Neural progenitor cell (in vitro differentiated cells): ENCODE measurements around the gene LBH. TPM values are rescaled to one million over a fixed set of nuclear protein-coding genes. Genes with fewer than 3 reads are reported as not detected.

Source experiments
- DNase-seq: peaks from one replicate; pipeline ENCODE4 v3.0.0-alpha.2; 2016; ENCODE audit warnings: low spot score
- H2AFZ ChIP-seq: fragments of 200-600 bp; sonication (generic); replicated peaks from 2 replicates; pipeline ENCODE4 v1.6.1; 2016; ENCODE audit warnings: antibody characterized with exemption
- H3F3A ChIP-seq: fragments of 200-600 bp; sonication (generic); 2 replicates; pipeline ENCODE4 v1.6.1; 2016; ENCODE audit warnings: antibody characterized with exemption, low read depth
- H3K27ac ChIP-seq: fragments of 200-600 bp; sonication (generic); 2 replicates; pipeline ENCODE4 v1.5.1; 2016; ENCODE audit warnings: mild to moderate bottlenecking
- H3K27me3 ChIP-seq: fragments of 200-600 bp; sonication (generic); 2 replicates; pipeline ENCODE4 v1.6.1; 2016; ENCODE audit warnings: mild to moderate bottlenecking, moderate library complexity
- H3K36me3 ChIP-seq: fragments of 200-600 bp; sonication (generic); 2 replicates; pipeline ENCODE4 v1.5.1; 2016
- H3K4me1 ChIP-seq: fragments of 200-600 bp; sonication (generic); 2 replicates; pipeline ENCODE4 v1.6.1; 2016; ENCODE audit warnings: mixed run types
- H3K4me2 ChIP-seq: fragments of 200-600 bp; sonication (generic); 2 replicates; pipeline ENCODE4 v1.6.1; 2016
- H3K4me3 ChIP-seq: fragments of 200-600 bp; sonication (generic); 2 replicates; pipeline ENCODE4 v1.5.1; 2016
- H3K79me2 ChIP-seq: fragments of 200-600 bp; sonication (generic); 2 replicates; pipeline ENCODE4 v1.6.1; 2016; ENCODE audit warnings: low read depth
- H3K9ac ChIP-seq: fragments of 200-600 bp; sonication (generic); 2 replicates; pipeline ENCODE4 v1.6.1; 2016
- H3K9me3 ChIP-seq: fragments of 200-600 bp; sonication (generic); 2 replicates; pipeline ENCODE4 v1.5.1; 2016; ENCODE audit warnings: low read depth
- H4K20me1 ChIP-seq: fragments of 200-600 bp; sonication (generic); 2 replicates; pipeline ENCODE4 v1.6.1; 2016; ENCODE audit warnings: low read depth
- H3K27ac Mint-ChIP-seq: 3 replicates; pipeline ENCODE4 v1.8.0; 2021; ENCODE audit warnings: mixed read lengths
- H3K27me3 Mint-ChIP-seq: 2 replicates; pipeline ENCODE4 v1.8.0; 2022; ENCODE audit warnings: low read depth, mild to moderate bottlenecking, inconsistent platforms, moderate library complexity, mixed read lengths; ENCODE audit not compliant: insufficient read depth
- H3K36me3 Mint-ChIP-seq: 3 replicates; pipeline ENCODE4 v1.8.0; 2021; ENCODE audit warnings: mixed read lengths
- H3K4me1 Mint-ChIP-seq: 3 replicates; pipeline ENCODE4 v1.8.0; 2021; ENCODE audit warnings: mixed read lengths
- H3K4me3 Mint-ChIP-seq: 3 replicates; pipeline ENCODE4 v1.8.0; 2021; ENCODE audit warnings: mild to moderate bottlenecking, moderate library complexity, mixed read lengths
- H3K9me3 Mint-ChIP-seq: 3 replicates; pipeline ENCODE4 v1.8.0; 2020; ENCODE audit warnings: mixed read lengths
- CTCF ChIP-seq: fragments of 200-600 bp; sonication (generic); IDR thresholded peaks from 2 replicates; pipeline ENCODE4 v1.5.1; 2017; ENCODE audit warnings: antibody characterized with exemption, mild to moderate bottlenecking
- EZH2 ChIP-seq: fragments of 200-600 bp; sonication (generic); IDR thresholded peaks from 2 replicates; pipeline ENCODE4 v1.6.1; 2017; ENCODE audit warnings: antibody characterized with exemption, mild to moderate bottlenecking, moderate library complexity
- EZH2phosphoT487 ChIP-seq: fragments of 200-600 bp; sonication (generic); IDR thresholded peaks from 2 replicates; pipeline ENCODE4 v1.6.1; 2017; ENCODE audit warnings: antibody characterized with exemption
- total RNA-seq: library from RNA; depleted of rRNA; stranded (reverse); fragments of >200 nt; gene quantifications from 2 replicates; pipeline ENCODE4 v1.2.3, GENCODE V29; 2015; ENCODE audit warnings: low replicate concordance

LBH gene
- total RNA-seq, 1 donor from 2014 or later, result 4.2 TPM

DNA sequence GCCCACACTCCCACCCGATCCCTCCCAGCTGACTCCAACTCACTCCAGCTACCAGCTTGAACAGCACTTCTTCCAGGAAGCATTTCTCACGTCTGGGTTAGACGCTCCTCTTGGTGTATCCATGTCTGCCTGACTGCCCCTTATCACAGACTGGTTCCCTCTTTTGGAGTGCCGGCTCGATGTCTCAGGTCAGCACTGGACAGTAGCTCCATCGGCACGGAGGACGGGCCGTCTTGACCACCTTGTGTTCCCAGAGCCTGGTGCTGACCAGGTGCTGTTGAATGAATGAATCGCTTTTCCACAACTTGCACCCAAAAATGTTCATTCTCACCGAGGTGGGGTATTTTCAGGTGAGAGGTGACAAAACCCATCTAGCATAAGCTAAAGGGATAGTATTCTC is 71.8 kb downstream of the LBH start:
- Mint-ChIP-seq H3K4me1 (peaks cover 7% of the 10 kb centered on the region), H3K27ac (peak overlapping the region; percentile 87), H3K27me3 (no peaks in the 10 kb centered on the region), H3K9me3 (no peaks in the 10 kb centered on the region), H3K36me3 (no peaks in the 10 kb centered on the region), H3K4me3 (no peak overlapping the region)
- no peaks in the 10 kb centered on the region for H4K20me1 ChIP-seq
- no peaks in the 10 kb centered on the region for H3K9me3 ChIP-seq
- H2AFZ ChIP-seq, result no peak overlapping the region
- no peaks in the 10 kb centered on the region for H3K27me3 ChIP-seq
- DNase-seq, result no peak
- no peaks in the 10 kb centered on the region for H3F3A ChIP-seq
- H3K4me2 ChIP-seq, result no peak overlapping the region
- H3K4me1 ChIP-seq, result peaks cover 19% of the 10 kb centered on the region
- H3K36me3 ChIP-seq, result no peaks in the 10 kb centered on the region
- H3K79me2 ChIP-seq, result no peaks in the 10 kb centered on the region
- H3K27ac ChIP-seq, result no peak overlapping the region
- H3K4me3 ChIP-seq, result no peak overlapping the region
- no peak overlapping the region for H3K9ac ChIP-seq
- no peak for TF ChIP-seq EZH2phosphoT487
- TF ChIP-seq CTCF, result no peak
- TF ChIP-seq EZH2, result no peak

DNA sequence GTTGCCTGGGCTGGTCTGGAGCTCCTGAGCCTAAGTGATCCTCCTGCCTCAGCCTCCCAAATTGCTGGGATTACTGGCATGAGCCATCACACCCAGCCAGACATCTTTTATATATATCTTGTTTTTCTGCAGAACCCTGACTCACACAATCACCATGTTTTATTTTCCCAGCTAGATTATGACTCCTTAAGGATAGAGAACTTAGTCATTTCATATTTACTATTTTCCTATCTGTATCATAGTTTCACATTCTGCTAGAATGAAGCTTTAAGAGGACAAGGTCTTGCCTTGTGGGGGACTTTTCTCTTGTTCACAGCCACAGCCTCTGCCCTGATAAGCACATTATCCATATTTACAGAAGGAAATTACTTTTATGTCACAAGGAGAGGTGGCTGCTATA is 73.9 kb downstream of the LBH start:
- TF ChIP-seq CTCF (no peak), EZH2 (no peak), EZH2phosphoT487 (no peak)
- Histone ChIP-seq H2AFZ (no peak overlapping the region), H3K4me2 (no peak overlapping the region)

GRCh38 chr2:30306522-30306921 is 75.2 kb downstream of the LBH start:
- Histone ChIP-seq H3K9me3 (no peaks in the 10 kb centered on the region), H3K36me3 (no peaks in the 10 kb centered on the region), H3K4me1 (peaks cover 3% of the 10 kb centered on the region), H3K79me2 (no peaks in the 10 kb centered on the region), H3K4me3 (no peak overlapping the region), H4K20me1 (no peaks in the 10 kb centered on the region), H3K27ac (no peak overlapping the region), H2AFZ (no peak overlapping the region), H3K9ac (no peak overlapping the region), H3K27me3 (no peaks in the 10 kb centered on the region), H3F3A (no peaks in the 10 kb centered on the region), H3K4me2 (no peak overlapping the region)
- DNase-seq, result no peak
- Mint-ChIP-seq H3K4me1 (peaks cover 2% of the 10 kb centered on the region), H3K36me3 (no peaks in the 10 kb centered on the region), H3K27ac (no peak overlapping the region), H3K4me3 (no peak overlapping the region), H3K9me3 (no peaks in the 10 kb centered on the region), H3K27me3 (no peaks in the 10 kb centered on the region)
- TF ChIP-seq EZH2, result no peak
- TF ChIP-seq EZH2phosphoT487, result no peak
- TF ChIP-seq CTCF, result no peak

More for the DNA sequence above, 73.9 kb downstream of the LBH start:
- no peaks in the 10 kb centered on the region for H3K36me3 ChIP-seq
- H3K9ac ChIP-seq, result no peak overlapping the region
- H3K27ac ChIP-seq, result no peak overlapping the region
- no peaks in the 10 kb centered on the region for H3K79me2 ChIP-seq
- H3F3A ChIP-seq, result no peaks in the 10 kb centered on the region
- Mint-ChIP-seq H3K27ac (no peak overlapping the region), H3K36me3 (no peaks in the 10 kb centered on the region), H3K4me1 (peaks cover 7% of the 10 kb centered on the region), H3K9me3 (no peaks in the 10 kb centered on the region), H3K4me3 (no peak overlapping the region), H3K27me3 (no peaks in the 10 kb centered on the region)
- no peaks in the 10 kb centered on the region for H4K20me1 ChIP-seq
- H3K9me3 ChIP-seq, result no peaks in the 10 kb centered on the region
- no peak for DNase-seq
- no peak overlapping the region for H3K4me3 ChIP-seq
- H3K4me1 ChIP-seq, result peaks cover 14% of the 10 kb centered on the region
- H3K27me3 ChIP-seq, result no peaks in the 10 kb centered on the region
